ENCODE results near the gene ADGRG7.

- TF ChIP-seq ATF1 (CRISPR knock-in tag; IDR thresholded peaks at IDR 0.05), result no peak
- TF ChIP-seq ATF1 (tag; IDR thresholded peaks at IDR 0.05), result no peak
- TF ChIP-seq CTCF (IDR thresholded peaks at IDR 0.05 in 2 of 3, conservative IDR thresholded peaks at IDR 0.05 in 1 of 3; ENCODE audit: insufficient read depth in 2 of 3, low read depth in 1 of 3, low read length in 3 of 3), result no peak
- TF ChIP-seq USF2 (CRISPR knock-in tag; IDR thresholded peaks at IDR 0.05), result no peak
- TF ChIP-seq E2F6 (IDR thresholded peaks at IDR 0.05; ENCODE audit: borderline replicate concordance in 1 of 2, extremely low read depth in 1 of 2, insufficient read depth in 1 of 2, insufficient read length in 1 of 2, low read depth in 1 of 2, low read length in 1 of 2, poor library complexity in 1 of 2, severe bottlenecking in 1 of 2), result no peak
Observed at GRCh38 chr3:100647171-100647570, 37.8 kb downstream of the ADGRG7 start.
